ENCODE results near the gene CYP11A1.

CYP11A1 gene

DNA sequence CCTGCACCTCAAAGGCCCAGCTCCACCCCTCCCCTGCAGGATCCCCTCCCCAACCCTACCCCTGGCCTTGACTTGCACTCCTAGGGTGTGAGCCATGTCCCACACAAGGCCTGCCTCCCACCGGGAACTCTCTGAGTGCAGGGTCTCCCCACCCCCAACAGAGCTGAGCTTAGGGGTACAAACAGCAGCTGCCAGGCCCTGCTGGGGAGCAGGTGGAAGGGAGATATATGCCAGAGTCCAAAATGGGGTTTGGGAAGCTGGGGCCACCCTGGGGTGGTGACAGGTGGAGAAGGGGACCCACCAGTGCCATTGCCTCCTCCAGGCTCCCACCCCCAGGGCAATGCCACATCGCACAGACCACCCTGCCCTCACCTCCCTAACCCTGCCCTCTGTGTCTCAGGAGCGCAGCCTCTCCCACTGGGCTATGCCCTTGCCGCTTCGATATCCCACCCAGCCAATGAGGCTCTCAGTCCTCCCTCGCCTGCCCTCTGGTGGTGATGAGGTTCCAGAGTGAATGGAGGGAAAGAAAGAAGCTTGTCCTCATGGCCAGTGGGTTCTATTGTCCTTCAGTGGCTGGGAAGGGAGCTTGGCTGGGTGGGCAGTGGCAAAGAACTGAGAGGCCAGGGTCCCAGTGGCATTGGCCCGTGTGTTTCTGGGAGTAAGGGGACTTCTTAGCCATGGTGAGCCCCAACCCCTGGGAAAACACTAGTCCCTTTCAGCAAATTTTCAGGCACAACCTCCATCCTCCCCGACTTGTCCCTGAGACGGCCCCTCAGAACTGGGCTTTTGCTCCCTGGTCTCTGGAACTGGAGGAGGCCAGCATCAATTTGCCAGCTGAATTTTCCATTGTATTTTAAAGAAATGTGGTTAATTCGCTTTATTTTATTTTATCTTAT lies 46.8 kb downstream of the CYP11A1 start:
- H3K4me3 ChIP-seq (replicated peaks; ENCODE audit: insufficient read depth, low read length) = no peak overlapping the region
- no peak overlapping the region for H3K27ac ChIP-seq (replicated peaks)
- H3K27me3 ChIP-seq (ENCODE audit: insufficient read depth, poor library complexity, severe bottlenecking) = no peaks in the 10 kb centered on the region
- peak in 1 of 2 experiments; percentile 47 for DNase-seq (ENCODE audit: low read depth in 1 of 2, low spot score in 1 of 2)
- TF ChIP-seq, protein P1, sequence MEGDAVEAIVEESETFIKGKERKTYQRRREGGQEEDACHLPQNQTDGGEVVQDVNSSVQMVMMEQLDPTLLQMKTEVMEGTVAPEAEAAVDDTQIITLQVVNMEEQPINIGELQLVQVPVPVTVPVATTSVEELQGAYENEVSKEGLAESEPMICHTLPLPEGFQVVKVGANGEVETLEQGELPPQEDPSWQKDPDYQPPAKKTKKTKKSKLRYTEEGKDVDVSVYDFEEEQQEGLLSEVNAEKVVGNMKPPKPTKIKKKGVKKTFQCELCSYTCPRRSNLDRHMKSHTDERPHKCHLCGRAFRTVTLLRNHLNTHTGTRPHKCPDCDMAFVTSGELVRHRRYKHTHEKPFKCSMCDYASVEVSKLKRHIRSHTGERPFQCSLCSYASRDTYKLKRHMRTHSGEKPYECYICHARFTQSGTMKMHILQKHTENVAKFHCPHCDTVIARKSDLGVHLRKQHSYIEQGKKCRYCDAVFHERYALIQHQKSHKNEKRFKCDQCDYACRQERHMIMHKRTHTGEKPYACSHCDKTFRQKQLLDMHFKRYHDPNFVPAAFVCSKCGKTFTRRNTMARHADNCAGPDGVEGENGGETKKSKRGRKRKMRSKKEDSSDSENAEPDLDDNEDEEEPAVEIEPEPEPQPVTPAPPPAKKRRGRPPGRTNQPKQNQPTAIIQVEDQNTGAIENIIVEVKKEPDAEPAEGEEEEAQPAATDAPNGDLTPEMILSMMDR (IDR thresholded peaks at IDR 0.05; ENCODE audit: insufficient read depth, low read length) = peak; percentile 75
- no peak for TF ChIP-seq POLR2AphosphoS5 (IDR thresholded peaks at IDR 0.05; ENCODE audit: low read depth)

DNA sequence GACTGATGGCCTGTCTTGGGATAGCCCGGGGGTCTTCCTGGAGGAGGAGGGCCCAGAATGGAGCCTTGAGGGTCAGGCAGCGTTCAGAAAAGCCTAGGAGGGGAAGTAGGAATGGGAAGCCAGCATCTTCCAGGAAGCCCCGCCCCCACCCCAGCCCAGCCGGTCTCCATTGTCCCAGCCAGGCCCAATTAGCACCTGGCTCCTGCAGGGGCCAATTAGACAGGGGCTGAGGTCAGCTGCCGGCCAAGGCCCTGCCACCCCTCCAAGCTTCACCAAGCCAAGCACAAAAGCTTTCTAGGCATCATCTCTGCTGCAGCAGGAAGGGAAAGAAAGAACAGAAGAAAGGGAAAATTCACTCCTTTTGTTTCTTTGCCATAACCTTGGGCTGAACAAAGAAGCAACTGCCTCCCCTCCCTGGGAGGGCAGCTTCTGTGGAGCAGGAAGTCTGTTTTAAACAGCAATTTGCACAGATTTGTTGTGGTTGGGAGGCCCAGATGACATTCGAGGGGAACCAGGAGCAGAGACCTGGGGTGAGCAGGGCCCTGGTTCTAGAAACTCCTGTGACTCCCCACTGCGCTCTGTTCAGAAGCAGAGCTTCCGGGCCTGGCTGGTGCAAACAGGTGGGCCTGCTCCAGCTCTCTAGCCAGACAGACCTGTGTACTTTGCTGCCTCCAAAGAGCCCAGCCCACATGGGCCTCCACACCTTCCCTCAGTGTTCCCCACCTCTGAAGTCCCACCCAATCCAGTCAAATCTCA lies 47.7 kb downstream of the CYP11A1 start:
- H3K4me3 ChIP-seq (replicated peaks; ENCODE audit: insufficient read depth, low read length) = no peak overlapping the region
- no peak for TF ChIP-seq POLR2AphosphoS5 (IDR thresholded peaks at IDR 0.05; ENCODE audit: low read depth)
- TF ChIP-seq, protein P2, sequence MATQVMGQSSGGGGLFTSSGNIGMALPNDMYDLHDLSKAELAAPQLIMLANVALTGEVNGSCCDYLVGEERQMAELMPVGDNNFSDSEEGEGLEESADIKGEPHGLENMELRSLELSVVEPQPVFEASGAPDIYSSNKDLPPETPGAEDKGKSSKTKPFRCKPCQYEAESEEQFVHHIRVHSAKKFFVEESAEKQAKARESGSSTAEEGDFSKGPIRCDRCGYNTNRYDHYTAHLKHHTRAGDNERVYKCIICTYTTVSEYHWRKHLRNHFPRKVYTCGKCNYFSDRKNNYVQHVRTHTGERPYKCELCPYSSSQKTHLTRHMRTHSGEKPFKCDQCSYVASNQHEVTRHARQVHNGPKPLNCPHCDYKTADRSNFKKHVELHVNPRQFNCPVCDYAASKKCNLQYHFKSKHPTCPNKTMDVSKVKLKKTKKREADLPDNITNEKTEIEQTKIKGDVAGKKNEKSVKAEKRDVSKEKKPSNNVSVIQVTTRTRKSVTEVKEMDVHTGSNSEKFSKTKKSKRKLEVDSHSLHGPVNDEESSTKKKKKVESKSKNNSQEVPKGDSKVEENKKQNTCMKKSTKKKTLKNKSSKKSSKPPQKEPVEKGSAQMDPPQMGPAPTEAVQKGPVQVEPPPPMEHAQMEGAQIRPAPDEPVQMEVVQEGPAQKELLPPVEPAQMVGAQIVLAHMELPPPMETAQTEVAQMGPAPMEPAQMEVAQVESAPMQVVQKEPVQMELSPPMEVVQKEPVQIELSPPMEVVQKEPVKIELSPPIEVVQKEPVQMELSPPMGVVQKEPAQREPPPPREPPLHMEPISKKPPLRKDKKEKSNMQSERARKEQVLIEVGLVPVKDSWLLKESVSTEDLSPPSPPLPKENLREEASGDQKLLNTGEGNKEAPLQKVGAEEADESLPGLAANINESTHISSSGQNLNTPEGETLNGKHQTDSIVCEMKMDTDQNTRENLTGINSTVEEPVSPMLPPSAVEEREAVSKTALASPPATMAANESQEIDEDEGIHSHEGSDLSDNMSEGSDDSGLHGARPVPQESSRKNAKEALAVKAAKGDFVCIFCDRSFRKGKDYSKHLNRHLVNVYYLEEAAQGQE (IDR thresholded peaks at IDR 0.05; ENCODE audit: insufficient replicate concordance, low read depth) = no peak
- TF ChIP-seq, protein P1 (IDR thresholded peaks at IDR 0.05; ENCODE audit: insufficient read depth, low read length) = no peak
- TF ChIP-seq GABPA (IDR thresholded peaks at IDR 0.05; ENCODE audit: low read depth) = no peak
- no peak for TF ChIP-seq SPI1 (IDR thresholded peaks at IDR 0.05; ENCODE audit: borderline replicate concordance, low read depth)
- no peak for DNase-seq (ENCODE audit: low read depth in 1 of 2, low spot score in 1 of 2)
- no peak overlapping the region for H3K27ac ChIP-seq (replicated peaks)
- no peaks in the 10 kb centered on the region for H3K27me3 ChIP-seq (ENCODE audit: insufficient read depth, poor library complexity, severe bottlenecking)

DNA sequence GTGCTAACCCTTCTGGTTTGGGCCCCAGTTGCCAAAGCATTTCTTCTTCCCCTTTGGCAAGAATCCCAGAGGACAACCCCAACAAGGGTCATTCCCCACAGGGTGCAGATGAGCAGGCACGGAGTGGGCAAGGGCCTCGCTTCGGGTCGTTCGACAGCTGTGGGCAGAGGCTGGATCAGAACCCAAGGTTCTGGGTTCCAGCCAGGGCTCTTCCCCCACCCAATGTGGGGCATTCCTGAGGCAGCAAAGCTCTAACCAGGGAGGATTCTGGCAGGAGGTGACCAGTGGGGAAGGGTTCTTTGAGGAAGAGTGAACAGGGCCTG lies 48.3 kb downstream of the CYP11A1 start:
- Histone ChIP-seq H3K4me3 (replicated peaks; ENCODE audit: insufficient read depth, low read length) (no peak overlapping the region), H3K27me3 (ENCODE audit: insufficient read depth, poor library complexity, severe bottlenecking) (no peaks in the 10 kb centered on the region), H3K27ac (replicated peaks) (no peak overlapping the region)
- TF ChIP-seq, protein P2 (IDR thresholded peaks at IDR 0.05; ENCODE audit: insufficient replicate concordance, low read depth) = no peak
- TF ChIP-seq POLR2AphosphoS5 (IDR thresholded peaks at IDR 0.05; ENCODE audit: low read depth) = no peak
- TF ChIP-seq GABPA (IDR thresholded peaks at IDR 0.05; ENCODE audit: low read depth) = no peak
- TF ChIP-seq SPI1 (IDR thresholded peaks at IDR 0.05; ENCODE audit: borderline replicate concordance, low read depth) = no peak
- TF ChIP-seq, protein P1 (IDR thresholded peaks at IDR 0.05; ENCODE audit: insufficient read depth, low read length) = no peak
- no peak for DNase-seq (ENCODE audit: low read depth in 1 of 2, low spot score in 1 of 2)

All from HL-60 (cell line).